ENCODE results near the gene IFI16. TPM values are rescaled to one million over a fixed set of nuclear protein-coding genes. Genes with fewer than 3 reads are reported as not detected.
A peak's percentile ranks its signal among the peaks of the same experiment; 100 is the strongest.

Gene IFI16
- total and polyA plus RNA-seq, 10 of the 15 experiments (the other 5 are each of a cell fraction or from before 2014, with no cell fraction given) = 120 to 375 (median 188) TPM

GRCh38 chr1:159012495-159012894 lies 2.8 kb downstream of the IFI16 start (continued):
- TF ChIP-seq IRF3 (IDR thresholded peaks at IDR 0.05) (no peak), MXI1 (IDR thresholded peaks at IDR 0.05; ENCODE audit: low read depth, low read length) (peak; percentile 67; the same call in 1 of the 2 replicates), HCFC1 (IDR thresholded peaks at IDR 0.05; ENCODE audit: low read length) (no peak), CHD1 (IDR thresholded peaks at IDR 0.05; ENCODE audit: low read depth, low read length) (no peak), USF2 (IDR thresholded peaks at IDR 0.05; ENCODE audit: borderline replicate concordance, low read depth, low read length) (no peak), CTCF (IDR thresholded peaks at IDR 0.05 in 2 of 3, conservative IDR thresholded peaks at IDR 0.05 in 1 of 3; ENCODE audit: control insufficient read depth in 2 of 3, extremely low read depth in 1 of 3, insufficient read depth in 1 of 3, low read depth in 3 of 3, low read length in 3 of 3) (no peak), TCF7 (IDR thresholded peaks at IDR 0.05; ENCODE audit: borderline replicate concordance) (no peak), POLR2A (IDR thresholded peaks at IDR 0.05; ENCODE audit: low read depth, low read length) (peak; percentile 38; the same call in 1 of the 2 replicates), E2F8 (IDR thresholded peaks at IDR 0.05; ENCODE audit: low read depth, partially characterized antibody) (peak; percentile 80), E2F4 (IDR thresholded peaks at IDR 0.05; ENCODE audit: low read depth, low read length) (peak; percentile 68), SUPT20H (IDR thresholded peaks at IDR 0.05; ENCODE audit: borderline replicate concordance, control insufficient read depth, low read depth, low read length) (no peak), SMARCA5 (IDR thresholded peaks at IDR 0.05) (no peak), ESRRA (IDR thresholded peaks at IDR 0.05; ENCODE audit: low read length) (no peak), PML (IDR thresholded peaks at IDR 0.05; ENCODE audit: low read length) (peak; percentile 48; the same call in 1 of the 2 replicates), YBX1 (IDR thresholded peaks at IDR 0.05) (no peak), SPI1 (IDR thresholded peaks at IDR 0.05; ENCODE audit: borderline replicate concordance, insufficient read depth, low read depth, low read length) (no peak), MYC (IDR thresholded peaks at IDR 0.05; ENCODE audit: insufficient read depth, insufficient read length, insufficient replicate concordance, low read length, severe bottlenecking) (no peak), LARP7 (IDR thresholded peaks at IDR 0.05) (no peak), RELB (IDR thresholded peaks at IDR 0.05; ENCODE audit: low read depth) (0 out of 2 replicates have a peak, but pooled peaks have one; percentile 16), ATF3 (IDR thresholded peaks at IDR 0.05; ENCODE audit: borderline replicate concordance, extremely low read depth, low read depth, low read length) (no peak), TCF3 (IDR thresholded peaks at IDR 0.05; ENCODE audit: borderline replicate concordance, insufficient read depth, low read depth, low read length) (no peak)
